Gastroesophageal sphincter (tissue), 3 donors: ENCODE results near the gene SLC39A6.

Source experiments
- EP300 ChIP-seq: sonication (generic); formaldehyde crosslinking; IDR thresholded peaks from one replicate; pipeline ENCODE4 v1.6.1; 2017; ENCODE audit warnings: antibody characterized with exemption, mild to moderate bottlenecking
- POLR2A ChIP-seq, 2 donors: fragments of 450-650 bp; IDR thresholded peaks; one replicate each; pipeline ENCODE4 v1.6.1; 2017; ENCODE audit warnings: antibody characterized with exemption in 2 of 2, mild to moderate bottlenecking in 2 of 2, moderate library complexity in 1 of 2
- POLR2AphosphoS5 ChIP-seq: sonication (generic); formaldehyde crosslinking; IDR thresholded peaks from one replicate; pipeline ENCODE4 v1.6.1; 2017; ENCODE audit warnings: antibody characterized with exemption
- TF ChIP-seq, protein P1 (sequence below), 4 experiments: fragments of 200-600 bp in 2 of 4; fragments of 450-650 bp in 2 of 4; sonication (generic) in 1 of 4; IDR thresholded peaks; one replicate each; pipeline ENCODE4 v1.5.1; 2017 to 2019; ENCODE audit warnings: antibody characterized with exemption in 4 of 4, mild to moderate bottlenecking in 2 of 4, moderate library complexity in 2 of 4

DNA sequence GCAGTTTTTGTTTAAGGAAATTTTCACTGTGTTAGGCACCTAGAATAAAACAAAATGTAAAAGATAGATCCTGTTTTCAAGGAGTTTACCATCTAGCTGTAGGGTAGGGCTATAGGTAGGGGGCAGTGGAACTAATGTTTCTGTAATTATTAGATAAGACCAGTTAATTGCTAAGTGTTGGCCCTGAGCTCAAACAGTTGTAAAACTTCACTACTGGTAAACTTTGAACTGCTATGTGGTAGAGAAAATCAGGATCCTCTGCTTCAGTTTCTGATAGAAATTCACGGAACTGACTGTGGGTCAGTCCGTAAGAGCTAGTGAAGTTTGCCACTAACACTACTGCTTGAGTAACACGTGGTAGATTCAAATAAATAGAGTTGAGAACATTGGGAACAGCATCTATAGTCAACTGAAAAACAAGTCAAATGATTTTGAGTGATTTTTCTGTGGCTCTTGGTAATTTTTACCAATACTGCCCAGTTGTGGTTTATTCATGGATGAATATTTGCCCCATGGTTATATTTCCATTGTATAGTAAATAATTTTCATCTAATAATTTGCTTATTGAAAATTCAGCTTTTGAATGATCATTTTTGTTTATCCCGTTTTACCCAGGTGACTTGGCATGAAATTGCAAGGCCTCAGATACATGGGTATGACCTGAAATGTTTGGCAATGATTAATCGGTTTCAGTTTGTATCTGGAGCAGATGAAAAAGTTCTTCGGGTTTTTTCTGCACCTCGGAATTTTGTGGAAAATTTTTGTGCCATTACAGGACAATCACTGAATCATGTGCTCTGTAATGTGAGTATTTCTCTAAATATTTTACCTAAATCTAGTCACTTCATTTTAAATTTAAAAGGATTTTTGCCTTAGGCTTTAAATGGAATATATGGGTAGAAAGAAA, 27.0 kb upstream of the SLC39A6 start:
- TF ChIP-seq, protein P1, sequence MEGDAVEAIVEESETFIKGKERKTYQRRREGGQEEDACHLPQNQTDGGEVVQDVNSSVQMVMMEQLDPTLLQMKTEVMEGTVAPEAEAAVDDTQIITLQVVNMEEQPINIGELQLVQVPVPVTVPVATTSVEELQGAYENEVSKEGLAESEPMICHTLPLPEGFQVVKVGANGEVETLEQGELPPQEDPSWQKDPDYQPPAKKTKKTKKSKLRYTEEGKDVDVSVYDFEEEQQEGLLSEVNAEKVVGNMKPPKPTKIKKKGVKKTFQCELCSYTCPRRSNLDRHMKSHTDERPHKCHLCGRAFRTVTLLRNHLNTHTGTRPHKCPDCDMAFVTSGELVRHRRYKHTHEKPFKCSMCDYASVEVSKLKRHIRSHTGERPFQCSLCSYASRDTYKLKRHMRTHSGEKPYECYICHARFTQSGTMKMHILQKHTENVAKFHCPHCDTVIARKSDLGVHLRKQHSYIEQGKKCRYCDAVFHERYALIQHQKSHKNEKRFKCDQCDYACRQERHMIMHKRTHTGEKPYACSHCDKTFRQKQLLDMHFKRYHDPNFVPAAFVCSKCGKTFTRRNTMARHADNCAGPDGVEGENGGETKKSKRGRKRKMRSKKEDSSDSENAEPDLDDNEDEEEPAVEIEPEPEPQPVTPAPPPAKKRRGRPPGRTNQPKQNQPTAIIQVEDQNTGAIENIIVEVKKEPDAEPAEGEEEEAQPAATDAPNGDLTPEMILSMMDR (IDR thresholded peaks at IDR 0.05), result no peak
- TF ChIP-seq POLR2A (IDR thresholded peaks at IDR 0.05), result no peak
- no peak for TF ChIP-seq EP300
- no peak for TF ChIP-seq POLR2AphosphoS5
